T-helper 22 cell (primary cell): ENCODE data around the gene EFL1.
"Not testable (repeated sequence)": the region's sequence is repeated elsewhere in the genome, so short reads cannot be mapped to it uniquely, and the experiment has no call there.

Experiments
- DNase-seq: peaks from one replicate; pipeline ENCODE4 v3.0.0-alpha.2; 2020; ENCODE audit warnings: low read depth

Gene EFL1

DNA sequence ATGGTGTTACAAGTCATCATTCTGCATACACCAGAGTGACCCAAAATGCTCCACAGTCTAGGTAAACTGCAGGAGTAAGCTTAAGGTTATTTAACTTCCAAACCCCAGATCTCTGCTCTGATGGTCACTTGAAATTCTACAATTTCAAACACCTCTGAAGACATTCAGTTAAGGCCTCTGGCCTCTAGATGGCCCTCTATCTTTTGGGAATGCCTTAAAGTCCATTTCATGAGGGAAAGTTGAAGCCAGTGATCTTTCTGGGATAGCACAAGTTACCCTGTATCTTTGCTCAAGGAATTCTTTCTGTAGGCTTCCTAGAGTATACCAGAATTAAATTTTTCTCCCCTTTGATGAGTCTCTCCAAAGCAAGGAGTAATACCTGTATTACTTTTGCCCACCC lies 18.7 kb upstream of the EFL1 start:
- not testable (repeated sequence) for DNase-seq

DNA sequence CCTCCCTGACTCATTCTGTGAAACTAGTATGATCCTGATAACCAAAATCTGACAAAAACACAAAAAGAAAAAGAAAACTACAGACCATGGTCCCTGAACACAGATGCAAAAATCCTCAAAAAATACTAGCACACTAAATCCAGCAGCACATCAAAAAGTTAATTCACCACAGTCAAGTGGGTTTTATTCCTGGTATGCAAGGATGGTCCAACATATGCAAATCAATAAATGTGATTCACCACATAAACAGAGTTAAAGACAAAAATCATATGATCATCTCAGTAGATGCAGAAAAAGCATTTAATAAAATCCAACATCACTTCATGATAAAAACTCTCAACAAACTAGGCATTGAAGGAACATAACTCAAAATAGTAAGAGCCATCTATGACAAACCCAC lies 12.9 kb upstream of the EFL1 start:
- DNase-seq = no peak

DNA sequence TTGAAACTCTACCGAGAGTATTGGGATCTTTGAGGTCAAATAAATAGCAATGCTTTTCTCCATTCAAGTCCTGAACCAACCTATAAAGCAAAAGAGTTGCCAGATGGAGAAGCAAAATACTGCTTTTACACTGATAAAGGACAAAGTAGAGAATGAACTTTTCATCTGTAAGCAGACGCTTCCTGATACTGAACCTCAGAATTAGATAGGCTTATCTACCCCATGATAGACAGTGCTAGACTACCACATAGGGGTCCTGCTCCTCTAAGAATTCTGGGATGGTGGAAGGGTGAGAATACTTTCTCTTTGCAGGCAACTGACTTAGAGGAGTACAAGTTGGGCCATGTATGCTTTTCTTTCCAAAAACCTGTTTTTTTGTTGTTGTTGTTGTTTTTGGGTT lies 9.6 kb upstream of the EFL1 start:
- DNase-seq = no peak

DNA sequence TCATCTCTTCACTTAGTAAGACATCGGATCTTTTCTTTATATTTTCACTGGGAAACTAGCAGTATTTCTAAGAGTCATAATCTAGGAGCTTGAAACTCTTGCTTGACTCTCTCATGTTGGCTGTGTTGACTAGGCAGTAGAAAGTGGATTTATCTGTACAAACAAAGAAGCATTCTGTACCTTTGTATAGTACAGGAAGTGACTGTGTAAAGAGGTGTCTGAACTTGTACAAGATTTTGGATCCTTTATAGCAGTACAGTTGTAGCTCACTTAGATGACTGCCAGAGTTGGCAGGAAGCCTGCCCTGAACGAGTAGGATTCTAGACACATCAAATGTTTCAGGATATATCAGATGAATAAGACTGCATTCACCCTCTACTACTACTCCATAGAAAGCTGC lies 5.9 kb upstream of the EFL1 start:
- DNase-seq = not testable (repeated sequence)

DNA sequence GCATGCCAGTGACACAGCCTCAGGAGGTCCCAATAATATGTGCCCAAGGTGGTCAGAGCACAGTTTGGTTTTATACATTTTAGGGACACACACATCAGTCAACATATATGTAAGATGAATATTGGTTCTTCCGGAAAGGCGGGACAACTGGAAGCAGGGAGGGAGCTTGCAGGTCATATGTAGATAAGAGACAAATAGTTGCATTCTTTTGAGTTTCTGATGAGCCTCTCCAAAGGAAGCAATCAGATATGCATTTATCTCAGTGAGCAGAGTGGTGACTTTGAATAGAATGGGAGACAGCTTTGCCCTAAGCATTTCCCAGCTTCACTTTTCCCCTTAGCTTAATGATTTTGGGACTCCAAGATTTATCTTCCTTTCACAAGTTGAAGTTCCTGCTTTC lies 4.6 kb upstream of the EFL1 start:
- DNase-seq = not testable (repeated sequence)

DNA sequence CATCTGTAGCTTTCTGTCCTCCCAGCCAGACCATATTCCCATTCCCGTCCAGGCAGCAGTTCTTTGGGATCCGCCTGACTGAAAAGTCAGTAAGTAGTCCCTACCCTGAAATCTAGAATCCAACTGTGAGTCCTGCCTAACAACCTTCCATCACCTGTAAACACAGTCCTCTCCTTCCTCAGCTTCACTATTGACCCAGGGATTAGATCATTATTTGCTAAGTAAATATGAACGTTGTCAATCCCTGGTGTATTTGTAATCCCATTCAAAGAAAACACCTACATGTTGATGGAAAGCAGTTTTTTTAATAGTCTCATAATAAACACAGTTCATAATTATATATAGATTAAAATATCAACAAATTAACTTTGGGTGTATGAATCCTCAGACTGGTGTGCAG lies 816 bp upstream of the EFL1 start:
- no peak for DNase-seq

DNA sequence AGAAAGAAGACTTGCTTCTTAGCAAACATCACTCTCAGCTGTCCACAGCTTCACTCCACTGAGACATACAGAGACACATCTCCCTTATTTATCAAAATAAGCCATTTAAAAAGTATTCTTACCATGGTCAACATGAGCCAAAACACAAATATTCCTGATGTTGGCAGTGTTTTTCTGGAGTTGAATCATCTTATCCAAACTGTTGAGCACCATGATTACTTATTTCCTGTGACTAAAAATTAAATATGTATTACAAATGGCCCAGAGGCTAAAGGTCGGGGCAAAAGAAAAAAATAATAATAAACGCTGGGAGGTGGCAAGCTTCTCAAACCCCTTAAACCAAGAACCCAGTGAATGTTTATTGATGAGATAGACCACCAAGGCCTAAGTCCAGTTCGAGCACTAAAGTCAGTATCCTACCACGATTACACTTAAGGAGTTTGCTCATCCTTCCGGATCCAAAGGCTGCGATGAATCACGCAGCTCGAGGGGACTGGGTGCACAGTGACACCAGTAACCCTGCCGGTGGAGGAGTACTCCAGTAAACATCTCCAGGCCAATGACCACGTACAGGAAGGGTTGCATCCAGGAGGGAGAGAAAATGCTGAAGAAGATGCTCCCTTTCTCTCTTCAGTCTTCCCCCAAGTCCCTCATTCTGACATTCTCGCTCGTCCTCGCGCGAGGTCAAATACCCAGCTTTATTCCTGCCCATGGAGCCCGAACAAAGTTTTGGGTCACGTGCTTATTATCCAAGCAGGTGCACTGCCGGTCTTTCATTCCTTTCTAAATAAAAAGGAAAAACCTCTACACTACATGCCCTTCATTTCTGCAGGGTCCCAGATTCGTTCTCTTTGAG lies 740 bp downstream of the EFL1 start:
- not testable (repeated sequence) for DNase-seq

DNA sequence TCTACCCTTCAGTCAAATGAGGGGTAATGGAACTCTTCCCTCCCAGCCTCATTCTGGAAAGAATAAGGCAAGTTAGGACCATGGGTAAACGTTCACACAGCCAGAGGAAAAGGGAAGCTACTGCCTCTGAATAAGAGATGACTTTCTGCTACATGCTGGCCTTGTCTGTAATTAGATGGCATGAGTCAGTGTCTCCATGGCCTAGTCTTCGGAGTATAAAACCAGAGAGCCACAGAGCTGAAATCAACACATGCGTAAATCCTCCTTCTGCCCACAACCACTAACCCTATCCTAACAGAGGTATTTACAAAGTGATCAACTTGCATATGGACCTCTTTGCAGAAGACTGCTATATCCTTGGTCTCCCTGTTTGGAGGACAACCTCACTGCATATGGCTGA lies 14.3 kb downstream of the EFL1 start:
- DNase-seq = not testable (repeated sequence)

DNA sequence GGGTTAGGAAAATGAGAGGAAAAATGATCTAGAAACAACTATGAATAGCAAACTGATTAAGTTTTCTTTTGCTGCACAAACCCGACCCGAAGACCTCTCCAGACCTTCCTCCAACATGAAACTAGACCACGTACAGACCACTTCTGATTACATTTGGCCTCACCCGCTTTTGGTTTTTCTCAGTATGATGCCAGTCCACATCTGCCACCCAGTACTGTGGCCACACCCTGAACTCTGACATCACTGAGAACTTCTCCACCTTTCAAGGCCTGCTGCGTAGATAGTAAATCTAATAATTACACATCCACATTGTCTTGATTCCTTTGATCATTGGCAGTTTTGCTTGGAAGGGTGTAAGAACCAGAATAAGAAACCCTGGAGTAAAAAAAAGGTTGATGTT lies 16.6 kb downstream of the EFL1 start:
- not testable (repeated sequence) for DNase-seq

DNA sequence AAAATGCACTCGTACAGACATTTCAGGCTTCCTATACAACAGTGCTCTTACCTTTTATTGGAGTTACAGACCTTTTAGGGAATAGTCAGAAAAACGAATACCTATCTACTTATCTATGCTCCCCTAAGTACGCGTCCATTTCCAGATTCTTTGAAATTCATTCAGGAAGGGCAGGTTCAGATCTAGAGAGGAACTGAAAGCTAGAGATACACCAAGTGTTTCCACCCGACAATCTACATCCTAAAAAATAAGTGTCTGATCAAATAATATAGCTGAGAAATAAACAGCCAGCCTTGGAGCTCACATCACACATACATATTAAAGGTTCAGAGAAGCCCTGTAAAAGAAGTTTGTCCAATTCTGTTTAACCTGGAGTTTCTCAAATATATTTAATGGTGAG lies 18.9 kb downstream of the EFL1 start:
- not testable (repeated sequence) for DNase-seq

DNA sequence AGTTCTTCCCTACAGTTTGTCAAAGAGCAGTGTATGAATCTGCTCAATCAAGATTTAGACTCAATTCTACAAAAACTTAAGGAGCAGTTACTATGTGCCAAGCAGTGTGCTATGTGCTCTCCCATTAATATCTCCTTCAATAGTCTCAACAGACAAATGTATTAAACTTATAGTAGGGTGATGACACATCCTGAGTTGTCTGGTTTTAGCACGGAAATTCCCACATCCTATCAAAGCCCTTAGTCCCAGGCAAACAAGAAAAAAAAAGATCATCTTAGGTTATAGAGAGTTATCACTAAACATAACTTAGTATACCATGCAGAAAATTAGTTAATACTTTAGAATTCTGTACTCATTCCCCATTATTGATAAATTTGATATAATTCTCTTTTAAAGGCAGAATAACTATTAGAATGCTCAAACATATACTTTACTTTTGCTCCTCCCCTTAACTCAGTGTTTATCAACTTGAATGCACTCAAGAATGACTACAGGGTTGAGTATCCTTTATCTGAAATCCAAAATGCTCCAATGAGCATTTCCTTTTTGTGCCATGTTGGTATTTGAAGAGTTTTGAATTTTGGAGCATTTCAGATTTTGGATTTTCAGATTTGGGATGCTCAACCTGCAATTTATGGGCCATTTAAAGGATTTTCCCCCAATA lies 20.6 kb downstream of the EFL1 start:
- not testable (repeated sequence) for DNase-seq

DNA sequence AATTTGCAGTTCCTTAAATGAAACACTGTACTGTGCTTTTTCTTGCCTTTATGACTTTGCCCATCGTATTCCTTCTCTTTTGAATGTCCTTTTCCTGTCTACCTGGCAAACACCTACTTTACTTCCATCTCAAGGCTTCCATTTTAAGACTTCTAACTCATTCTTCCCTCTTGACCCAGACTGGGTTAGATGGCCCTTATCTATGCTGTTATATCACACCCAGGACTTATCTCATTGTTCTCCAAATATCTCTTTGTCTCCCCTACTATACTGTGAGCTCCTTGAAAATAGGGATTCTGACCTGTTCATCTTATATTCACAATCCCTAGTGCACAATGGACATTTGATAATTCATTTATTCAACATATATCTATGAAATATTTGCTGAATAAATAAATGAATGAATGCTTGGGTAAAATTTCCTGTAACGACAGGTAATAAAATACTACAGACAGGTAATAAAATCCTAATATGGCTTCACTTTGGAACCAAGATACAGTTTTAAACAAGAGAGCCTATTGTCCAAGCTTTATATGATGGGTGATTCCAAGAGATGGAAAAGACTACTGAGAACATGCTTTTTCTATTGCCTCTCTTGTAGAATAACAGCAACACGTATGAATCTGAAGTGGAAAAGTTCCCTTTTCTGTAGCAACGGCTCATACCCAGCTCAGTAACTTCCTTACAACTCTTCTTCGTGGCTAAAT lies 22.7 kb downstream of the EFL1 start:
- DNase-seq = no peak

DNA sequence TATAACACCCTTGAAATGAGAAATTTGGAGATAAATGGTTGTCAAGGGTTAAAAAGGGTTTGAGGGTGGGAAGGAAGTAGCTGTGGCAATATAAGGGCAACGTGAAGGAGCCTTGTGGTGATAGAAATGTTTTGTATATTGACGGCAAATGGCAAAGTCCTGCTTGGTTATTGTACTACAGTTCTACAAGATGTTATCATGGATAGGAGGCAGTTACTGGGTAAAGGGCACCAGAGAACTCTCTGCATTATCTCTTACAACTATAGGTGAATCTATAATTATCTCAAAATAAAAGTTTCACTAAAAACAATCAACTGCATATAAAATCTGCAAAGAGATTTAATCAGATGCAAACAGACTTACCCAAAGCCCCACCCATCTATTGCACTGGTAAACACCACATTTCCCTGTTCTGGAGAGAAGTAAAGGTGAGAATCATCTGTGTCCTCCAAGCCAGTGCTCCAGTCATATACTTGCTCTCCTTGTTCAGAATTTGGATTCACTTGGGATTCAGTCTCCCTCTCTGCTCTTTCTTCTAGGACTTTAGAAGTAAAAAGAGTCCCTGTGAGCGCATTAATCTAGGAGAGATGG lies 24.5 kb downstream of the EFL1 start:
- not testable (repeated sequence) for DNase-seq

DNA sequence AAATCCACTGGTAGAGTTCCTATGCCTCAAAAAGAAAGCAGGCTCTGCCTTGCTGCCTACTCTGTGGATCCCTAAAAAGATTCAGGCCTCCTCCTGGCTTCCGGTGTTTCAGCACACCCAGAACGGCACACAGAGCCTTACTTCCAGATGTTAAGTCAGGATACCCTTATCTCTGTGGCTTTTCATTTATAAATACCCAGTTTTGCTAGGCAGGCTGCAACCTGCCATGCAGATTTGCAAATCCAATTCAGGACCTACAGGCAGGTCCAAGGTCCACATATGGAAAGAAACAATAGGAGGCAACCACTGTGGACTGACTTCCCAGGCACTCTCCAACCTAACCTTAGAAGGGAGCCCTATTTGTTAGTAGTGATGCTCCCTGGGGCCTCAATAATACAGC lies 30.7 kb downstream of the EFL1 start:
- no peak for DNase-seq

DNA sequence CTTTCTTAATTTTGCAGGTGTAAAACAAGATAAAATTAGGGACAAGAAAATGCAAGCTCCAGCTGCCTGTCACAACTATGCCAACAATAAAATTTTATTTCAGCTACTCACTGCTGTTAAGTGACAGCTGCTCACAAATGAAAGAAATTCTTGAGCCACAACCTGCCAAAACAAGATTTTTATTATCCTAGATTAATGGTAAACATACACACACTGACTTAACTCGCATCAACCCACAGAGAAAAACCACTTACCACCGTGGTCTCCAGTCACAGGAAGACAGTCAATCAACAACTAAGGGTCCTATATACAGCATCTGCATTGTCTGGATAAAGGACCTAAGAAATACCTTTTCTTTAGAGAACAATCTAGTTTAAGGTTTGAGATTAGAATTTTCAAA lies 31.3 kb downstream of the EFL1 start:
- DNase-seq = no peak

DNA sequence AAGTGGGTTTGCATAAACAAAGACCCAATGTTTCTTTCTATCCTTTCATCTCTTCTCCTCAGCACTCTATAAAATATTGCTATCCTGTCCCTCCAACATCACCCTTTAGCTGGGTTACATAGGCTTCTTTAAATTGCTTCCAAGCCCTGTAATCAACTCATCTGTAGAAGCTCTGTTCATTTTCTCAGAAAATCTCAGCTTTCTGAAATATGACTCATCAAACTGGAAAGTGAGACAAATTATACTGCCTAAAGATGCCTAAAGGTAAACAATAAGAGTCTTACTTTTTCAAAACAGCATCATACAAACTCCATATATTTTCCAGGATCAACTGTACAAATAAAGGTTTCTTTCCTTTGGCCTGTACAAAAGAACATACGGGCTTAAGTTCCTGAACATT lies 33.8 kb downstream of the EFL1 start:
- no peak for DNase-seq

DNA sequence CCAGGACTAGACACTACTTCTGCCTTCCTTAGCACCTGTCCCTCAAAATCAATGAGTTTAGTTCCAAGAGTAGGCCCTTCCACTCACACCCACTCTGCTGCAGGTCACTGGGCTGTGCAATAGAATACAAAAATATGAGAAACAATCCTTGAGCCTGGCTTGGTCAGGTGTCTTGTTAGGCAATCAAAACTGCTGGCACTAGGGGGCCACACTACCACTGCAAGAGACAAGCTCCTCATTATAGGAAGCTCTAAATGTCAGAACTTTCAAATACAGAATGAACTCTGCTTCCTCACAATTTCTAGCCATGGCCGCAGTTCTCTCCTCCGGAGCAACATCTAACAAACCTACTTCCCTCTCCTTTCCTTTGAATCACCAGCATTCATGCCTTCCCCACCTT lies 41.0 kb downstream of the EFL1 start:
- not testable (repeated sequence) for DNase-seq

DNA sequence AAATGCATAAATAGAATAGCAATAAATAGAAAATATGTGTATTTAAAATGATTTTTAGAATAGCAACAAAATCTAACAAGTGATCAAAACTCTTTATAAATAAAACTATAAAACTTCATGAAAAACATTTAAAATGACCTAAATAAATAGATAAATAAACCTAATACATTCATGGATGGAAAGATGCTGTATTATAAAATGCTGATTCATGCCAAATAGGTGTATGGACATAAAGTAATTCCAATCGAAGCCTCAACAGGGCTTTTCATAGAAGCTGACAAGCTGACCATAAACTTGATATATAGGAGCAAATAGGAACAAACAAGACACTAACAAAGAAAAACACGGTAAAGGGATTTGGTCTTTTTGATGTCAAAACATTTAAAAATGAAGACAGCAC lies 46.4 kb downstream of the EFL1 start:
- DNase-seq = not testable (repeated sequence)

DNA sequence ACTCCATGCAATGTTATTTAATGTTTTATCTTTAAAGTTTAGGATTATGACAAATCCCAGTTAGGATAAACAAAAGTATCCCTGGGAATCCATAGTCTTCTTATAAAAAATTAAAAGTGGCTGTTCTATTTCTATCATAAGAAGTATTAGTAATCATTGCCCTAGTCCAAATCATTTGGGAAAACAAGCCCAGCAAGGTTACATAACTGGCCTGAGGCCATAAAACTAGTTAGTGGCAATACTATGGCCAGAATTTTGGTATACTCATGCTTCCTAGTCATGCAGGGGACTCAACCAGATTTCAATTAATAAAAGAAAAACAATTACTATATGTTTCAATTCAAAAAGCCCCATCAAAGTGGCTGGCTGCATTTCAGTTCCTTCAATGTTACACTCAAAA lies 50.3 kb downstream of the EFL1 start:
- DNase-seq = not testable (repeated sequence)

DNA sequence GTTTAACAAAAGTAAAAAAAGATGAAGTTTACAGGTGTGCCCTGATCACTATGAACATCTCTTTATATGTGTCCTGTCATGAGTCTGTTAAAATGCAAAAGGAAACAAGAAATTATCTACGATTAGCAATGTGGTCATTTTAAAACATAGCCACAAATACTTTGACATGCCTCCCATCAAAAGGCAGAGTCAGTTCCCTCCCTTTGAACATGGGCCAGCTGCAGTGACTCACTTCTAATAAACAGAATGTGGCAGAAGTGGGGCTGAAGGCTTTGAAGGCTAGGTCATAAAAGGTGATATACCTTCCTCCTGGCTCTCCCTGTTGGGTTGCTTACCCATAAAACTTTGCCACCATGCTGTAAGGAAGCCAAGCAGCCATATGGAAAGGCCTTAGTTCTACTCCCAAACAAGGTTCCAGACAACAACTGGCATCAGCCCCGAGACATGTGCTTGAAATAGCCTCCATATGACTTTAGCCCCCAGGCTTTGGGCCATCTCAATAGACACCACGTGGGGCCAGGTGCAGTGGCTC lies 52.4 kb downstream of the EFL1 start:
- DNase-seq = not testable (repeated sequence)

DNA sequence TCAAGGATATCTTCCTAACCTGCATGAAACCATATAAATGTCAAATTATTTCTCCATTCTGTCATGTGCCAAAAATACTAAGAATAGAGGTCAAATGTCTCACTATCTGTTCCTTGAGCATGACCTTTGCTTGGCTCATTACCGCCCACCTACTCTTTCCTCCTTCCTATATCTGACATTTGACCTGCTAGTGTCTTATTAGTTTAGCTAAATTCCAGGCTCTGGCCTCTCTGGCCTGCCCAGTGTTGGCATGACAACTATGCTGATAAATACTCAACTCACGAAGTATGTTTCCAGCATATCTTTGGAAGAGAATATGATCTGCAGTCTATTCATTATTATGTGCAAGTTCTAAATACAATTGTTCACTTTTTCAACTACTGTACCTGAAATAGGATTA lies 58.0 kb downstream of the EFL1 start:
- not testable (repeated sequence) for DNase-seq
